ENCODE data around the gene PDGFRB.

The PDGFRB gene

DNA sequence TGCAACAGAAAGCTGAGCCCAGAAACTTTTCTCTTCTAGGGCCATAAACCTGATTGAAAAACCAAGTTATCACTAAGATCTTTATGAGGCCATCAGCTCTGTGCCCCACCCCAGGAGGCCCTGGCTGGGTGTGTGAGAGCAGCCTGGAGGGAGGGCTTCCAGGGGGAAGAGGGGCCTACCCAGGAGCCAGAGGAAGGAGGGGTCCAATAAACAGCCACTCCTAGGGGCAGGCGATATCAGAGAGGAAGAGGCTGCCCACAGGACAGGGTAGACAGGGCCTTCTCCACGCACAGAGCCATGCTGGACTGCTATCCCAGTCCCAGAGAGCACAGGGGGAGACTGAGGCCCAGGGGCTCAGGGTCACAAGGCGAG is 6.5 kb upstream of the PDGFRB start:
- no peak for DNase-seq

DNA sequence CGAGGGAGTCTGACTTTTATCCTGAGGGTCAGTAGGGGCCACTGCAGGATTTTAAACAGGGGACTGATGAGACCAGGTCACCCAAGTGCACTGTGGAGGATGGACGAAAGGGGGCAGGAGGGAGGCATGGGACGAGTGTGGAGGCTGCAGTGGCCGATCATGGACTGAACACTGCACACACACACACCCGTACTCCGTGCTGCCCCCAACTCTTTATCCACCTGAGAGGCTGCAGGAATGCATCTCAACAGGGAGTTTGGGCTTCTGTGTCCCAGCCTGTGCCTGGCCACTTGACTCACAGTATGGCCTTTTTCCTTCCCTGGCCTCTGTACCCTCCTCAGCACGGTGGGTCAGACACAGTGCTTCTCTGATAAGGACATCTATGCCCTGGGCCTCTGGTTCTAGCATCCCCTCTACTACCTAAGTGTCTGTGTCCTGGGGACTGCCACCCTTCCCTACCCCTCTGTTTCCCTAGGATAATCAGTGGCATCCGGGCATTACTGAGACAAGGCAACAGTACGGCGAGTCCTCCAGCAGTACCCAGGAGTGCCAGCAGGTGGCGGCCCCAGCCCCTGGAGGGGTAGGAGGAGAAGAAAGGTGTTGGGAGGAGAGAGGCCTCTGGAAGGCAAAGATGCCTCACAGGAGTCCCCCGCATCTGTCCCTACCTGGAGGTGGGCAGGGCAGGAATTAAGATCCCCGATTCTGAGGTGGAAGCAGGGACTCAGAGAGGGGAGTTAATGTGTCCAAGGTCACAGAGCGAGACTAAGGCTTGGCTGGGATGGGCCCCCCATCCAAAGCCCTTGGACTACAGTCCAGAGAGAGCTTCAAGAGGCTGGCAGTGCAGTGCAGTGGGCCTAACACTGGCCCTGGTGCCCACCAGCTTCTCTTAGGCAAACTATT is 5.8 kb upstream of the PDGFRB start:
- peak; percentile 33 for DNase-seq

DNA sequence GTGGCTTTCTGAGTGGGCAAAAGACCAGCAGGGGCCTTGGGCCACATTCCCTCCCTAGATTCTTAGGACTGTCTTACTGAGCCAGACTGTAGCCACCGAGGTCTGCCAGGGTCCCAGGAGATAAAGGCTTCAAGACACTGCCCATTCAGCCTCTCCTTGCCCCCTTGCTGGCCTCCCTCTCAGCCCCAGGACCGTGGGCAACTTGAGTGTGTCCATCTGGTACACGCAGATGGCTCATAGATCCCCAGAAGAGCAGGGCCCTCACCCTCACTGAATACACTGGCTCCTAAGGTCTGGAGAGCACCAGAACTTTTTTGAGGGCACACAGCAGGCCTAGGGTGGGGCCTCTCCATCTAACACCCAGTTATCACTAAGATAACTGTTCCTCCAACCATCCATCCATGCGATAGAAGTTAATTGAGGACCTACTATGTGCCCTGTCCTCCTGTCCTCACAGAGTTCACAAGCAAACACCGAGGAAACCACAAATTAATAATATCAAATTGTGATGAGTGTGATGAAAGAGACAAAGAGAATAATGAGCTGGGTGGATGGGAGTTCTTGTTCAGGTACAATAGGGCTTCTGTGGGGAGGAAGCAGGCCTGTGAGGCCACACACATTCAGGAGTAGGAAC is 4.9 kb upstream of the PDGFRB start:
- DNase-seq, result no peak

DNA sequence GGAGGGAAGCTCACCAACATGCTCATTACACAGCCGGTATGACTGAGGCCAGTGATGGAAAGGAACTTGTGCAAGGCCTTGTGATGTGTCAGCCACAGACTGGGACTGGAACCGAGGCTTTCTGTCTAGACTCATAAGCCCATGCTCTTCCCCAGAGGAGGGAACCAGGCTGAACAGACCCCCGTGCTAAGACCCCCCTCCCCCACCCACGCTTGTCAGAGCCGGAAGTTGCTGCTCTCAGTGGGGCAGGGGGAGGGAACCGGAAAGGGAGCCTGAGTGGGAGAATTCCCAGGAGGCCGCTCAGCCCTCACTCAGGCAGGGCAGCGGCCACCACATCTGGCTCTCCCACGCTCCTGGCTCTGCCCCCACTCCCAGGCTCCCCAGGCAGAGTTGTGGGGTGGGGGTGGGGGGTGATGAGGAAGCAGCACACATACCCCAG is 4.1 kb upstream of the PDGFRB start:
- no peak for DNase-seq

DNA sequence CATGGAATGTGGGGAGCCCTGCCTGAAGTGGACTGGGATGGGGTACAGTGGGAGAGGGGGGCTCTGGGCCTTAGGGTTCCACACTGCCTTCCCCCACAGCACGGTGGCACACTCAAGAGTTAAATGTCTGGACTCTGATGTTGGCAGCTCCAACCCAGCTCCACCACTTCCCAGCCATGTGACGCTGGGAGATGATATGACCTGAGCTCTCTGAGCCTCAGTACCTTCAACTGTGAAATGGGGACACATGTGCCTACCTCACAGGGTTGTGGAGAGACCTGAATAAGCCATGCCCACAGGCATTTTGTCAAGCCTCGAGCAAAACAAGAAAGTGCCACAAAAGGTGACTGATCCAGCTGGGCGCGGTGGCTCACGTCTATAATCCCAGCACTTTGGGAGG is 3.4 kb upstream of the PDGFRB start:
- DNase-seq, result no peak

DNA sequence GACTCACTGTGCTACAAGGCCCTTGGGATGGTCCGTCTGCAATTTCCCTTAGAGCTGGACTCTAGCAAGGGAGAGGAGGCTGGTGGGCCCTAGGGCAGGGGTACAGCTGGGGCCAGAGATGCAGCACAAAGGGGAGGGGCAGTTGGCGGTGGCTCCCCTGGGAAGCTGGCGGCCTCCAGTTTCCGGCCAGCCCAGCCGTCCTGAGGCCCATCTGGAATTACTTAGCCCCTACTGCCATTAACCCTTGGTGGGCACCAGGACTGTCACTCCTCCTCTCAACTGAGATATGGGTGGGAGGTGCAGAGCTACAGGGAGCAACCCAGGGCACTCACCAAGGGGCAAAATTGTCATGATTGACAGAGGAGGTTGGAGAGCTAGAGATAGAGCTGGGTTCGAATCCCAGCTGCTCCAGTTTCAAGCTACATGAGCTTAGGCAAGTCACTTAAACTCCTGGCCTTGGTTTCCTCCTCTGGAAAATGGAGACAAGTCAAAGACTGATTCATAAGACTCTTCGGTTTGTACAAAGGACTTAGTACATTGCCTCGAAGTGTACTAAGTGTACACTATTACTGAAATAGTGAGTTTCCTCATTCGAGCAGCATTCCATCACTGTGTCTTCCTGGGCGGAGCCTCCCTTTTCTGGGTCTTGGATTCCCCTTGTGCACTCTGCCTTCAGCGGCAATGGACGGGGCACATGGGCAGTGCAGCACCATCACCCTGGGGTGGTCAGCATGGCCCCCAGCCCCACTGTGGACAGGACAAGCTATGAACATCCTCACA is 2.7 kb upstream of the PDGFRB start:
- DNase-seq, result no peak

DNA sequence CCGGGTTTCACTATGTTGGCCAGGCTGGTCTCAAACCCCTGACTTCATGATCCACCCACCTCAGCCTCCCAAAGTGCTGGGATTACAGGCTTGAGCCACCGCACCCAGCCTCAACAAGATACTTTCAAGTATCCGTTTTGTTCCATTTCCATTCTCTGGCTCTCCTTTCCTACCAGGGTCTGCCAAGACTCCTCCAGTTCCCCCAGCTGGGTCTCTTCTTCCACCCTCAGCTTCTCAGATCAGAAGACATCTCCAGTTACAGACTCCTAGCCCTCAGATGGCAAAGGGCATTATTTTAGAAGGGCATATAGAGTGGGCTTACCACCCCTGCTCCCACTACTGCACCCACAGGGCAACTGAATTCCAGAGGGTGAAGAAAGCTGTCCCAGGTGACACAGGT is 1.5 kb upstream of the PDGFRB start:
- no peak for DNase-seq

DNA sequence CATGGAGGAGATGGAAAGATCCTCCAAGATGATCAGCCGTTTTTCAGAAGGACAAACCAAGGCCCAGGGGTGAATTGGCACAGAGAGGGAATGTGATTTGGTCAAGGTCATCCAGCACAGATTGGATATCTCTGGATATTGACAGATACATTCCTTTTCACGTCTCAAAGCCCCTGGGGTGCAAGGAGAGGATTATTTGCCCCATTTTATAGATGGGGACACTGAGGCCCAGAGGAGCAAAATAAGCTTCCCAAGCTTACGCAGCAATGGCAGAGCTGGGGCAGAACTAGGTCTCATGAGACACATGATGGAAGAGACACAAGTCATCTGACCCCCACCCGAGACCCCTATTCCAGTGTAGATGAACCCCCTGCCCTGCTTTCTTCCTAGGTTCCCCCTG is 895 bp upstream of the PDGFRB start:
- no peak for DNase-seq

DNA sequence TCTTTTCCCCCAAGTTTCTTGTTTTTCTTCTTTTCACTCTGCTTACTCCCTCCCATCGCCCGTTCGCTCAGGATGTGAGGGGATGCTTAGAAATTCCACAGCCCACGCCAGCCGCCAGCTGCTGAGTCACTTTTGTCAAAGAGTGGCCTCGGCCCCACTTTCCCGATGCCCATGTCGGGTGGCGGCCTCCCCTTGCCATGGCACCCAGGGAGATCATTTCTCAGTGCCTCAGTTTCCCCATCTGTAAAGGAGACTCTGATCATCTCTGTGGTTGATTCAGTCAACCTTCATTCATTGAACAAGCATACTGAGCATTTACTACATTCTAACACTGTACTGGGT is 353 bp upstream of the PDGFRB start:
- no peak for DNase-seq

DNA sequence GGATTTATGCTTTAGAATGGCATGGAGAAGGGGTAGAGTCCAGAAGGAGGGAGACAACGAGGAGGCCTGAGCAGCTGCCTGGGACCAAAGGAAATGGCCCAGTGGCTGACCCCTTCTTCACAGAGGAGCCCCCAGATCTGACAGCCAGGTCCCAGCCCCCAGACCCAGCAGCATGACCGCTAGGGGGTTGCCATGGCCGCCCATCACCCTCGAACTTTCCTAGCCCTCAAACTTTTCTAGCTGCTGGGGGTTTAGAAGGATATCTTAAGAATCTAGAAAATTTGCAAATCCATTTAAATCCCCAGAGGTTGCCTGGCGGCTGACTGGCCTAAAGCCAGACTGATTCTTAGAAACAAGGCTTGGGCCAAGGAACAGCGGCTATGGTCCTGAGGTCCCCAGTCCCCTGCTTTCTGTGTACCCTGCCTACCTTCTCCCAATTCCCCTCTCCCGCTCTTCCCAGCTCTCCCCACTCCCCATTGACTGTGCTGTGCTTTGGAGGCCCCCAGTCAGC is 972 bp downstream of the PDGFRB start:
- DNase-seq, result no peak

DNA sequence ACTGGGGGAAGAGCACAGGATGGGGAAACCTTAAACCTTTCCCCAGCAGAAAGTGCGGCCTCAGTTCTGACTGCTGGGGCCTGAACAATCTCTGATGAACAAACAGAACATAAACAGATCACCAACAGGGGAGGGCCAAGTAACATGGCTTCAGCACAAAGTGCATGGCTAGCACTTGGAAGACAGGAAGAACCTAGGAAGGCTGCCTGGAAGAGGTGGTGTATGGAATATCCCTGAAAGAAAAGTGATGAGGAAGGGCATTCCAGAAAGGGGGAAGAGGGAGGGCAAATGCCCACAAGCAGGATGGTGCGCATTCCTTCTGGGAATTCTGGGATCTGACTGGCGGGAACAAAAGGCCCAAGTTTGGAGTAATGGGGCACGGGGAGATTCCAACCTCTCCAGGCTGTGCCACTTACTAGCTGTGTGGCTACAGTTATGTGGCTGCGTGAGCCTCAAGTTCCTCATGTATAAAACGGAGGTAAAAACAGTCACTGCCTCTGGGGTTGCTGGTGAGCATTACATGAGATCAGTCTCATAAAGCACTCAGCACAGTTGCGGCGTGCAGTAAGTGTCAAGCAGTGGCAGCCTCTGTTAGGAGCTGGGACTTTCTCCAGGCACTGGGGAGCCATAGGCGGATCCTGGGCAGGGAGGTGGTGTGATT is 1.6 kb downstream of the PDGFRB start:
- no peak for DNase-seq

DNA sequence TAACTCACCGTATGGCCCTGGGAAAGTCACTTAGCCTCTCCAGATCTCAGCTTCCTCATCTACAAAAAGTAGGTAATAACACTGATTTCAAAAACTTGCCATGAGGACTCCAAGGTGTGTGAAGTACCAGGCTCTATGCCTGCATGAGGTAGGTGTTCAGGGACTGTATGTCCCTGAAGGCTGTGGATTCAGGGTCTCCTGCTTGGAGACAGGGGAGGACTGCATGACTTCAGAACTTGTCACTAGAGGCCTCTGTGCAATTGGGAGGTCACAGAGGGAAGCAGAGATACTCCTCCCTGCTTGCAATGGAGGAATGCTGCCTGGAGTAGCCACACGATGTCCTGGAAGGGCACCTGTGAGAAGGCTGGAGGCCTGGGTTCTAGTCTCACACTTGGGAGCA is 2.2 kb downstream of the PDGFRB start:
- no peak for DNase-seq

DNA sequence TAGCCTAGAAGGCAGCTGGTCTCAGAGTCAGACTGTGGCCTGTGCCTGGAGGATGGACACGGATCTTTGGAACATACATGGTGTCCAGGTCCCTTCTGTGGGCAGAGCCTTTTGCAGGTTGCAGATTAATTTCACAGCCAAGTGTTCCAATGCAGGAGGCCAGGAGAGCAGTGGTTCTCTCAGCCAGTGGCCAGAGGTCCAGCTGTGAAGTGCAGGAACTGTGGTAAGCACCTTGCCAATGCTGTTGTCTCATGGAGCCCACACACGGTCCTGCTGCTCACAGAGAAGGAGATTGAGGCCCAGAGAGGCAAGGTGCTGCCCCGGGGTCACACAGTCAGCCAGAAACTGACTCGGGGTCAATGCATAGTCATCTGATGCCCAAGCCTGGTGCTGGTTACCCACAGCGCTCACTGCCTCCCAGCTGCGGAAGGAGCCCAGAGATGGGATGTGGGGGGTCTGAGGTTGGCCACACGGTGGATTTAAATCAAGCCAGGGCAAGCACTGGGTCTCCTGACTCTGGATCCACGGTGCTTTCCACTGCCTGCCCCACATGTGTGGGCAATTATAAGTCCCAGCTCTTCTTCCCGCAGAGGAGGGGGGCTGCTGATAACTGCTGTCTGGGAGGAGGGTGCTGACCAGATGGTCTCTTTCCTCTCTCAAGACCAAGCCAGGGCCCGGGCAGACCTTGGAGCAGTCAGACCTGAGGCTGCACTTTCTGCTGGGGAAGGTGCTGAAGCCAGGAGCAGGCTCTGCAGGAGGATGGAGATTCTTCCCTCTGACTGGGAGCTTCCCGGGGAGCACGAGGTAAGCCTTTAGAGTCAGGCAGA is 2.8 kb downstream of the PDGFRB start:
- no peak for DNase-seq

DNA sequence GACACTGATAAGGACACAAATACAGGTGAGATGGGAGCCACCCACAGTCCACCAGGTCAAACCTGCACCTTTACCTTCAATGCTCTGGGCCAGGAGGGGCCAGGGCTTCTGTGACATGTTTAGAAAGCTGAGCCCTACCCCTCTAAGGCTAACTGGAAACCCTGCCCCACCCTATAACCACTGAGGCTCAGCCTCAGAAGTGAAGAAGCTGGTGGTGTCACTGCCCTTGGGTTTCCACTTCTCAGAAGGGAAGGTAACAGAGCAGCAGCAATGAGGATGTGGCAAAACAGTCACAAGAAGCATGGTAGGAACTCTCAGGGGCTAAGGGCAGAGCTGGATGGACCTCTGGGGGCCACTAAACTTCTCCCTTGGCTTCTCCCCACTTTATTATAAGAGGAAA is 6.0 kb downstream of the PDGFRB start:
- no peak for DNase-seq

DNA sequence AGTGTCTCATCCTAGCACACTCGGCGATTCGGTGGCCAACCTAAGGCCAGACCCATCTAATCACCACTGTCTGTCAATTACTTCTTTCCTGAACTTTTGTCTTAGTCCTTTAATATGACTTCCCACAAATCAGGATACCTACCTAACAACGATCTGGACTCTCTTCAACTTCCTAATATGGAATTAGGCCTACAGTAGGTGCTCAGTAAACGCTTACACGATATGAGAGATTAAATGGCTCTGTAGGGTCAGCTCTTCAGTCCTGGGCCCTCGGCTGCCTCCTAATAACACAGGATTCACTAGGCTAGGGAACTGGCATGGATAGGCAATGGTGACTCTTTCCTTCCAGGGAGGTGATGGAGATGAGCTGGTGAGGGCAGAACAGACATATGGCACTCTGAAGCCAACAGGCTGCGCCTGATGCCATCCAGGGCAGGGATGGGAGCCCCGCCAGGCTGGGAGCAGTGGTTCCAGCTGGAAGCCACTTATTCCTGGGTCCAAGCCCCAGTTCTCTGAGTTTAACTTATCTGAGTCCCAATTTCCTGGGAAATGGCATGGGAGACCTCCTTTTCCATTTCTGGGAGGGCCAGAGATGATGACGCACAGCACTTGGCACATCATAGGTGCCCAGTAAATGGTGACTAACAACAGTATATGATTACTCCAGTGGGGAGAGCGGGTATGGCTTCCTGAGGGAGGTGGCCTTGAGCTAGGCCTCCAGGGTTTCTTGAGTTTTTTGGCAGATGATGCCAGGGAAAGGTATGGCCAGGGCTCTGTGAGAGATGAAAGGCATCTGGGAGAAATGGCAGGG is 7.3 kb downstream of the PDGFRB start:
- no peak for DNase-seq

DNA sequence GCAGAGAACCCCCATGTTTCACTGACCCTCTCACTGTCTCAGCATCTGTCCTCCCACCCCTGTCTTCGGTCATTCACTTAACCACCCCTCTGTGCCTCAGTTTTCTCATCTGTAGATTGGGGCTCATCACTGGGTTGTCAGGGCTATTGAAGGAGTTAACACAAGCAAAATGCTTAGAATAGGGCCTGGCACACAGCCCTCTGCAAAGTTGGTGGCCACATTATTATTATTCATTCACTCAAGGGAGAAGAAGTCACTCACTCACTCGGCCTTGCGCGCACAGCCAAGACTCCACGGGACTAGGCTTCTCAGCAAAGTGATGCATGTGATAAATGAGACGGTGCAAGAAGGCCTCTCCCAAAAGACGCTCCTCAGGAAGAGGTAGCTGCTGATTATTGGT is 8.0 kb downstream of the PDGFRB start:
- no peak for DNase-seq

DNA sequence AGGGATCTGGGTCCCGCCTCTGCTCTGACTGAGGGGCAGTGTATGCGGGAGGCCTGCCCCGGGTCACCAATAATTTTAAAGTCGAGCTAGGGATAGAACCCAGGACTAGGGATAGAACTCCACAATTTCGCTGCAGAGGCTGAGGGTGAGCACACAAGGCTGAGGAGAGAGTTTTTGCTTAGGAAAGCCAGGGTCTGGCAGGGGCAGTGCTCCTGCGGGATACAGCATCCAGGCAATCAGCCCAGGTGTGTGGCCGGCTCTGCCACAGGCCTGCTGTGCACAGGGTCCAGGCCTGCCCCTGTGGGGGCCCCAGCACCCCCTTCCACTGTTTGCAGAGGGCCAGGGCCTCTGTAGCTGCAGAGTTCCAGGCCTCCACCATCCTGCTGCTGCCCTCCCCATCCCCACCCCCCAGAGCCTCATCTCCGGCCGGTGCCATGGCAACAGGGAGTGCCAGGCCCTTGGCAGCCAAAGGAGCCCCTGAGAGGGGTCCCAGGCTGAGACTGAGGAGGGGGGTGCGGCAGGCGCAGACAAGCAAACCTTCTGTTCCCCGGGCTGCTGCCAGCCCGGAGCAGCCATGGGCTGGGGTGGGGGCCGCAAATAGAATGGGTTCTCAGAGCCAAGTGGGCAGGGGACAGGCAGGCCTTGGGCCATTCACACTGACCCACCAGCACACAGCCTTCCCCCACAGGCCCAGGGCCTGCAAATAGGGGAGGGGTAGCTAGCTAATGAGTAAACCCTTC is 8.6 kb downstream of the PDGFRB start:
- DNase-seq, result no peak

DNA sequence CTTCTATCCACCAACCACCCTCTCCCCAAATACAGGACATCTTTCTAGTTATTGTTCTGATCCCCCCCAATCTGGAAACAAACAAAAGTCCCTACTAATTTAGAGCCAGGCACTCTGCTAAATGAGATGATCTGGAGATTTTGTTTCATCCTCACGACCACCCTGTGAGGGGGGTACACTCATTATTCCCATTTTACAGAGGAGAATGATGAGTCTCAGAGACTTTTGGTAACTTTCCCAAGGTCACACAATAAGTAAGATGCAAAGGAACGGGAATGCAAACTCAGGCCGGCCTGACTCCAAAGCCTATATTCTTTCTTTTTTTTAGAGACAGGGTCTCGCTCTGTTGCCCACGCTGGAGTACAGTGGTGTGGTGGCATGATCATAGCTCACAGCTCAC is 9.4 kb downstream of the PDGFRB start:
- DNase-seq, result no peak

DNA sequence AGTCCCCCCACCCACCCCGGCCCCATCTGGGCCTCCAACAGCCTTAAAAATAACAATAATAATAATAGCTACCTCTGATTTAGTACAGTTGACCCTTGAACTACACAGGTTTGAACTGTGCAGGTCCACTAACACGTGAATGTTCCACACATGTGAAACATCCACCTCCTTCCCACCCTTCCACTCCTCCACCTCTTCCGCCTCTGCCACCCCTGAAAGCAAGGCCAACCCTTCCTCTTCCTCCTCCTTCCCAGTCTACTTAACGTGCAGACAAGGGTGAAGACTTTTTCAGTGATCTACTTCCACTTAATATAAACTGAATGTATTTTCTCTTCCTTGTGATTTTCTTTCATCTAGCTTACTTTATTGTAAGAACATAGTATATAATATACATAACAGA is 10.8 kb downstream of the PDGFRB start:
- DNase-seq, result no peak

DNA sequence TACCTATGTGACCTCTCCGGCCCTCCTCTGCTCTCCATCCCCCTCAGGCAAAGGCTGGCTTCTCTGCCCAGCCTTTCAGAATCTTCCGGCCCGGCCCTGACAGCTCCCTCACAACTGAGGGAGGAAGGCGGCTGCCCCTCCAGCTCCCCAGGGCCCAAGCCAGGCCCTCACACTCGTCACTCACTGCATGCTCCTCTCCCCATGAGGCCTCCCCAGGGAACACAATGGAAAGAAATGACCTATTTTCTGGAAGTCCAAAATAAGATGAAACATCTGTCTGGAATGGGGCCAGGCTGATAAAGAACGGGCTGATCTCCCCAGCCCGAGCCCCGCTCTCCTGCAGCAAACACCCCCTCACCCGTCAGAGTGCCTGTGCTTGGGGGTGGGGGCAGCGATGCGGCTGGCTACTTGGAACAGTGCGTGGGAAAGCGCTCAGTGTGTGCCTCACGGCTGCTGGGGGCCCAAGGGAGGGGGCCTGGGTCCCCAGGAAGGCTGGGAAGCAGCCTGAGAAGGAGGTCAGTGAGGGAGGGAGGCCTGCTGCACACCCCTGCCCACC is 11.3 kb downstream of the PDGFRB start:
- no peak for DNase-seq
